ELF-1 (cell line): ENCODE results near the gene ENTR1.

Source experiments
- DNase-seq: peaks from one replicate; pipeline ENCODE4 v3.0.0-alpha.2; 2016; ENCODE audit warnings: low read depth, low spot score

Gene ENTR1, protein sequence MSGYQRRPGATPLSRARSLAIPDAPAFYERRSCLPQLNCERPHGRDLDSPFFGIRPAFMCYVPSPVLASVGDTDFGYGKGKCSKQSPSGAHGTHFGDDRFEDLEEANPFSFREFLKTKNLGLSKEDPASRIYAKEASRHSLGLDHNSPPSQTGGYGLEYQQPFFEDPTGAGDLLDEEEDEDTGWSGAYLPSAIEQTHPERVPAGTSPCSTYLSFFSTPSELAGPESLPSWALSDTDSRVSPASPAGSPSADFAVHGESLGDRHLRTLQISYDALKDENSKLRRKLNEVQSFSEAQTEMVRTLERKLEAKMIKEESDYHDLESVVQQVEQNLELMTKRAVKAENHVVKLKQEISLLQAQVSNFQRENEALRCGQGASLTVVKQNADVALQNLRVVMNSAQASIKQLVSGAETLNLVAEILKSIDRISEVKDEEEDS

DNA sequence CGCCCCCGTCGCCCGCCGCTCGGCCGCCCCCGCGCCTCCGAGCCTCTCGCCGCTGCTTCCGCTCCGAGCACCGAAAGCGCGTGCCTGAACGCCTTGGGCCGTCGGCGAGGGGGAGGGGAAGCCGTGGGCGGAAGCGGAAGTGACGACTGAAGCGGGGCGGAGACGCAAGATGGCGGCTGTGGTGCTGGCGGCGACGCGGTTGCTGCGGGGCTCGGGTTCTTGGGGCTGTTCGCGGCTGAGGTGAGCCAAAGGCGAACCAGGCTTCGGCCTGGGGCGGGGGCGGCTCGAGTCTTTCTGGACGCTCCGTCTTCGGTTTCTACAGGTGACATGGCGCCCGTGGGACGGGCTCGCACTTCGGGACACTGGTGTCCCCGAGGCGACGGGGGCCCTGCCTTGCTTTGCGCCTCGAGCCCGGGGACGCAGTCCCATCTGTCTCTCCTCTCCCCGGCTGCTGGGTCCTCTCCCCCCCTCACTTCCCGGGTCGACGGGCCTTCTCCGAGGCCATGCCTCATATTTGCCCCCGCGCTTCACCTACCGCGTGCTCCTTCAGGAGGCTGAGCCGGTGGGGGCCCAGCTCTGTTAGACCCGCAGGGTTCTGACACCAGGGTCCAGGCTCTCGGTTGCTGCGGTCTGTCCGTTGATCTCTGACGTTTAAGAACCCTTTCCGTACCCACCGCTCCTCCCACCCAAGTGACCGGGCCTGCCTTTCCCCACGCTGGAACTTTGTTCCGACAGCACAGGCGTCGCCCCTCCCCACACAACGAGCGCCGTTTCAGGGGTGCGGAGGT lies at the start of gene ENTR1, which contains the start of gene PMPCA:
ENTR1 (minus strand) TSS at position 115 of the 788 bp plus-strand sequence. CDS start 217 bp downstream, outside the sequence.
PMPCA (plus strand) TSS at position 159 of the 788 bp plus-strand sequence; CDS start at position 170, 11 bp downstream.
- peak; percentile 88 for DNase-seq

- DNase-seq, result no peak
Observed at GRCh38 chr9:136459425-136459824, 49.0 kb upstream of the ENTR1 start.

GRCh38 chr9:136457326-136457725 lies 46.9 kb upstream of the ENTR1 start:
- no peak for DNase-seq

DNA sequence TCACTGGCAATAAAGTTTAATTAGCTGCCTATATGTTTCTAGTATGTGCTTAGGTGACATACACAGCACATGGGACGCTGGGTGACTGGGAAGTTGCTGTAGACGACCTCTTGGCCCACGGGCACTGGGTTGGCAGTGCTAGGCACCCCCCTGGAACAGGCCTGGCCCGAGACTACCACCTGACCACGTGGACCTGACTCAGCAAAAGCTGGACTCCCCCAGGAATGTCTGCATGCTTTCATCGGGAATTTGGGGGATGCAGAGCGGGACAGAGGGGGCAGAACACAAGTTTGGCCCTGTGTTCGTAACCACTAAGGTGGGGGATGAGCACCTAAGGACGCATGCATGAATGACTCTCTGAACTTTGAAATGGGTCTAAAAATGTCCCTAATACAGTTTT lies 45.8 kb upstream of the ENTR1 start:
- DNase-seq, result no peak

DNA sequence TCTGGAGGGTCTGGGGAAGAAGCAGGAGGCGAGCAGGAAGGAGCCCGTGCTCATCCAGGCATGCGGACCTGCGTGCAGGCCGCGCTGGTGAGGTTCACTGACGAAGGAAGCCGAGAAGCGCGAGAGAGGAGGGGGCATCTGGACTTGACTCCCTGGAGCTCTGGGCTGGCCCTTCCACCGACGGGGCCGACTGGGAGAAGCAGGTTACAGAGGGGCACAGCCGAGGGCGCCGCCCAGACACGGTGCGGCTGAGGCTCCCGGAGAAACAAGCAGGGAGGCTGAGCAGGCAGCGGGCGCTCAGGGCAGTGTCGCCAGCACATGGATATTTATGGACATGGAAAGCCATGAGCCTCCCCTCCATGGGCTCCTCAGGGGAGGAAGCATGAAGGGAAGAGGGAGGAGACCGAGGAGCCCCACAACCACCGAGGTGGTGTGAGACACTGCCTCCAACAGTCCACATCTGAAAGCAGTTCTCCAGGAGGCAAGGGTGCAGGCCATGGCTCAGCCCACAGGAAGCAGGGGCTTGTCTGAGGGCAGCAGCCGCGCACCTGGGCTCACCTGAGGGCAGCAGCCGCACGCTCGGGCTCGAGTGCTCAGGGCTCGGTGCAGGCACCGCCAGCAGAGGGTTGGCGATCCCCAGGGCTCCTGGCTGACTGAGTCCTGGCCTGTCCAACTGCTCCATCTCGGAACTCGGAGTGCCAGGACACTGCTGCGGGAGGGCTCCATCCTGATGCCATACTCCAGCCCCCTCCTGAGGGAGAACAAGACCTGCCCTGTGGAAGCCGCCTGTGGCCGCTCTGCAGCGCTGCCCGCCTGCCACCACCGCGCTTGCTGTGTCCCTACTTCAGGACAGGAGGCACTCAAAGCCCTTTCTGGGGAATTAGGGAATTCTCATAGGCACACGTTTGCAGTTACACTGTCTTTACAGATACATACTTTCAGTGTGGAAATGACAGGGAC lies 44.9 kb upstream of the ENTR1 start:
- no peak for DNase-seq

- DNase-seq, result no peak
Observed at GRCh38 chr9:136454026-136454796, 43.8 kb upstream of the ENTR1 start.

DNA sequence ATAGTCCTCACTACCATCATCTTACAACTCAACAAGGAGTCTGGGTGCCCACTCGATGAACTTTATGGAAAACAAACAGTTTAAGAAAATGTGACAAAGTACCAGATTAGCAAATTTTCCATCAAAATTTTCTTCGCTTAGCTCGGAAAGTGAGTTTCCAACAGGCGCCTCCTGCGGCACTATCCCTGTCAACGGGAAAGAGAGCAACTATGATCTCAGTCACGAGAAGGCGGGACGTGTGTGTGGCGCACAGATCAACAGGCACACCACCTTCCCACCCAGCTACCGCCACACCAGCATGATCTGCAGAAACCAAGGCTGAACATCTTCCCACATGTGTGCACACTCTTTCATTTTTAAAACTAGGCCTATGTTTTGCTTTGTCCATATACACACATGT lies 42.9 kb upstream of the ENTR1 start:
- no peak for DNase-seq

- no peak for DNase-seq
Observed at GRCh38 chr9:136451221-136451877, 40.9 kb upstream of the ENTR1 start.

GRCh38 chr9:136448655-136449054 lies 38.2 kb upstream of the ENTR1 start:
- DNase-seq, result no peak

GRCh38 chr9:136447173-136447778 lies 36.9 kb upstream of the ENTR1 start:
- no peak for DNase-seq

DNA sequence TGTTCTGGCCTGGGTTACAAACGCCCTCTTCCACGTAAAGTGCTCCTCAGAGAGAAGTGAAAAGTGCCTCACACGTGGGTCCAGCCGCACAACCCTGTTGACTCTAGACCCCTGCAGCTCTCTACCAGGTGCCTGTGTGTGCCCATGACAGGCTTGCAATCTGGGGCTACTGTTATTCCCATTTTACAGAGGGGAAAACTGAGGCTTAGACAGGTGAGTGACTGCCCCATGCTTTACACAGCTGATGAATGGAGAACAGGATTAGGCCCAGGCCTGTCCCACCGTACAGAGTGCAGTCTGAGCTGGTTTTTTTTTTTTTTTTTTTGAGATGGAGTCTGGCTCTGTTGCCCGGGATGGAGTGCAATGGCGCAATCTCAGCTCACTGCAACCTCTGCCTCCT lies 35.4 kb upstream of the ENTR1 start:
- DNase-seq, result no peak

- DNase-seq, result no peak
Observed at GRCh38 chr9:136444102-136444501, 33.7 kb upstream of the ENTR1 start.

- DNase-seq, result no peak
Observed at GRCh38 chr9:136443687-136444086, 33.3 kb upstream of the ENTR1 start.

DNA sequence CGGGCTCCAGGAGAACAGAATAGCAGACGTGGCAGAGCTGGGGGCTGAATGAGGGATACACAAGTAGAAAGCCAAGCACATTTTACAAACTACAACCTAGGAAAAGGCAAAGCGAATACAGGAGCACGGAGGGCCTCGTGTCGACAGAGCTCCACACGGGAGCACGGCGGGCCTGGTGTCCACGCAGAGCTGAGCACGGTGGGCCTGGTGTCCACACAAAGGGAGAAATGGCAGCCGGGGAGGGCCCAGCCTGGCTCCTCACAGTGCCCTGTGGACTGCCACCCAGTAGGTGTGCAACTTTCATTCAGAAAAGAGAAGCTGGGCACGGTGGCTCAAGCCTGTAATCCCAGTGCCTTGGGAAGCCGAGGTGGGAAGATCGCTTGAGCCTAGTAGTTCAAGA lies 32.7 kb upstream of the ENTR1 start:
- DNase-seq, result no peak

DNA sequence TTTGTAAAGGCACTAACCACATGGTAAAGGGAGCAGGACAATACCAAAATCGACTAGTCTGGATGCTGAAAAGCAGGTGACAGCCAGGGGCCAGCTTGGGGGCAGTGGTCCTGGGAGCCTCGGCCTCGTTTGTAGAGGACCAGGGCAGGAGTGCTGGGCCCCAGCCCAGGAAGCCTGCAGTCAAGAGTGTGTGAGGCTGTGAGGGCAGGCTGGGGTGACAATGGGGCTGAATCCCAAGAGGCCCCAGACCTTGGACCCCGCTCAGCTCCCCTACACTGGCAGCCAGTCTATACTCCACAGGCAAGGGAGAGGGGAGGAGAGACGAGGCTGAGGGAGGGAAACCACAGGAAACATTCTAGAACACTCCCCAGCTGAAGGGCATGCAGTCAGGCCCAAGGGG lies 31.9 kb upstream of the ENTR1 start:
- no peak for DNase-seq

DNA sequence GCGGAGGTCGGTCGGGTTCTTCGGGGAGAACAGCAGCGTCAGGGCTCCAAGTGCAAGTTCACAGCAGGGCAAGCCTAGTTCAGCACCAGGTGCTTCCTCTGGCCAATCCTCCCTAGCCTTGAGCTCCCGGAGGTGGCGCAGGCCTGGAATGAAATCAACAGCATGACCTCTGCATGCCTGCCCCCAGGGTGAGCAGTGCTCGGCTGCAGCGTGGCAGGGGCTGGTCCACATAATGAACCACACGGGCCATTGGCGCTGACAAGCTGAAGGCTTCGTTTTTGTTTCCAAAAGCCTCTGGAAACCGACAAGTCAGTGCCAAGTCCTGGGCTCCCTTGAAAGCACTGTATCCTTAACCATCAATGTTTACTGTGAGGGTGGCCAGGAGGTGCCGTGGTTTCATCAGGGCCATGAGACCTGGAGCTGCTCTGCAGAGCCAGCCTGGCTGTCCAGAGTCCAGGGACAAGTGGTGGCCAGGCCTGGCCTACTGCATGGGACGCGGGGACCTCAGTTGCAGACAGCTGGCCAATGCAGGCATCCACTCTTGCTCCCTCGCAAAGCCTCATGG lies 31.3 kb upstream of the ENTR1 start:
- no peak for DNase-seq

DNA sequence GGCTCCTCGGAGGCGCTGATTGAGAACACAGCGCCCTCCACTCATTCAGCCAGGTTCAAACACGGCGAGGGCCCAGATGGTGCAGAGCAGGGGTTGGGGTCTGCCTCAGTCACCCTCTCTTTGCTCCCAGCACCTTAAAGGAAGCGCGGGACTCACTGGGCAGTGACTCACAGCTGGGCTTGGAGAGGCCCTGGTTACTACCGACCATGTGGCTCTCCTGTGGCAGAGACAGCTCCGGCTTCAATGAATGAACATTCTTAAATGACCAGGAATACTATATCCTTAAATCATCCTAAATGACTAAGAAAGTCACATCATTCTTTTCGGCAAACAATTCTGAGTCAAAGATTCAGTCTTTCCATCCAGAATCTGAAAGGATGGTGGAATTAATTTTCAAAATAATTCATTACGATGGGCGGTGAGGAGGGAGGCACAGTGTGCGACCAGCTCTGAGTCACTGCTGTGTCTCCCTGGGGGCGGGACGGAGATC lies 30.8 kb upstream of the ENTR1 start:
- DNase-seq, result no peak

DNA sequence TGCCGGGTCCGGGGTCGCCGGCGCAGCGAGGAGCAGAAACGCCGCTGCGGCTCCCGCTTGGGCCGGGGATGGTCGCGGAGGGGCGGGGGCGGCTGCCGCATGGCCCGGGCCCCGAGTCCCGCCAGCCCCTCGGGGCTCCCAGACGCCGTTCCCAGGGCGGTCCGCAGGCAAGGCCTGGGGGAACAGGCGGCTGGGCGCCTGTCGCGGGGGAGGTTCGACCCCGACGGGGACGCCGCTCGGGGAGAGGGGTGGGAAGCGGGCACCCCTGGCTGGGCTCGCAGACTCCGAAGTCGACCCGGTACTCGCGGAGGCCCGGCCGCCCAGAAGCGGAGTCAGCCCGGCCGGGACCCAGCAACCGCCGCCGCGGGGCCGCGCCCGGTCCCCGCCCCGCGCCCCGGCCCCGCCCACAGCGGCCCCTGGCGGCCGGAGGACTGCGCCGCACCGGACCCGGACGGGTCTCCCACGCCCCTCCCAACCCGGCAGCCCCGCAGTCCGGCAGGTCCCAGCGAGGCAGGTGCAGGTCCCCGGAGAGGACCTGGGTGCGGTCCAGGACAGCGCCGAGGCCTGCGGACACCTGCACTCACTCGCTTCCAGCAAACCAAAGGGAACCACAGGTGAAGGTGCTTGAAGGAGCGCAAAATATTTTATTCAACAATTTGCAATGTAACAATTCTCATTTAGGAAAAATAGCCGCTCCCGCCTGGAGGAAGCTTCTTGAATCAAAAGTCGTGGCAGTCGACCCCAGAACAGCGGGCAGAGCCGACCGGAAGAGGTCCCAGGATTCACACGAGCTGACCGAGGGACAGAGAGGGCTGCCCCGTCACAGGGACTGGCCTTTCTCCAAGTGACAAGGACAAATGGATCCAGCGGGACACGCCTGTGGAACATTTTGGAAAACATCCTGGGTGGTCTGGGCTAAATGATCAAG lies 29.3 kb upstream of the ENTR1 start, which contains the start of gene INPP5E:
INPP5E (minus strand) TSS at position 365 of the 928 bp plus-strand sequence. CDS start 426 bp downstream, outside the sequence.
- DNase-seq, result peak; percentile 61
